ENCODE results near the gene POLR2C. TPM values are rescaled to one million over a fixed set of nuclear protein-coding genes. Genes with fewer than 3 reads are reported as not detected.
"Not testable (repeated sequence)": the region's sequence is repeated elsewhere in the genome, so short reads cannot be mapped to it uniquely, and the experiment has no call there.

Gene POLR2C
- total RNA-seq, 2 donors from 2014 or later = 34.9 to 77.3 TPM

DNA sequence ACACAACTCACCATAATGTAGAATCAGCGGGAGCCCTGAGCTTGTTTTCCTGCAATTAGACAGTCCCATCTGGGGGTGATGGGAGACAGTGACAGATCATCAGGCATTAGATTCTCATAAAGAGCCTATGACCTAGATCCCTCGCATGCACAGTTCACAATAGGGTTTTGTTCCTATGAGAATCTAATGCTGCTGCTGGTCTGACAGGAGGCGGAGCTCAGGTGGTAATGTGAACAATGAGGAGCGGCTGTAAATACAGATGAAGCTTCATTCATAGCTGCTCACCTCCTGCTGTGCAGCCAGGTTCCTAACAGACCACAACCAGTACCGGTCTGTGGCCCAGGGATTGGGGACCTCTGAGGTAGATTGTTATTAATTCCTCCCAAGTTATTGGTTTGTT is 26.8 kb downstream of the POLR2C start:
- WGBS, 2 donors = 88 to 95% methylated on average over 5 of the region's 5 CpGs
- intact Hi-C loops (cut with DNase I) = no loop called here
- Histone ChIP-seq H3K9me3 (no peaks in the 10 kb centered on the region), H3K27me3 (no peaks in the 10 kb centered on the region), H3K4me3 (no peak overlapping the region), H3K36me3 (replicated peaks in 1 of 2; ENCODE audit: insufficient read depth in 1 of 2, low read depth in 2 of 2) (no peaks in the 10 kb centered on the region), H3K4me1 (peaks cover 21% of the 10 kb centered on the region), H3K27ac (no peak overlapping the region)
- DNase-seq (no peak), ATAC-seq (no peak)
- TF ChIP-seq, protein P1, sequence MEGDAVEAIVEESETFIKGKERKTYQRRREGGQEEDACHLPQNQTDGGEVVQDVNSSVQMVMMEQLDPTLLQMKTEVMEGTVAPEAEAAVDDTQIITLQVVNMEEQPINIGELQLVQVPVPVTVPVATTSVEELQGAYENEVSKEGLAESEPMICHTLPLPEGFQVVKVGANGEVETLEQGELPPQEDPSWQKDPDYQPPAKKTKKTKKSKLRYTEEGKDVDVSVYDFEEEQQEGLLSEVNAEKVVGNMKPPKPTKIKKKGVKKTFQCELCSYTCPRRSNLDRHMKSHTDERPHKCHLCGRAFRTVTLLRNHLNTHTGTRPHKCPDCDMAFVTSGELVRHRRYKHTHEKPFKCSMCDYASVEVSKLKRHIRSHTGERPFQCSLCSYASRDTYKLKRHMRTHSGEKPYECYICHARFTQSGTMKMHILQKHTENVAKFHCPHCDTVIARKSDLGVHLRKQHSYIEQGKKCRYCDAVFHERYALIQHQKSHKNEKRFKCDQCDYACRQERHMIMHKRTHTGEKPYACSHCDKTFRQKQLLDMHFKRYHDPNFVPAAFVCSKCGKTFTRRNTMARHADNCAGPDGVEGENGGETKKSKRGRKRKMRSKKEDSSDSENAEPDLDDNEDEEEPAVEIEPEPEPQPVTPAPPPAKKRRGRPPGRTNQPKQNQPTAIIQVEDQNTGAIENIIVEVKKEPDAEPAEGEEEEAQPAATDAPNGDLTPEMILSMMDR (IDR thresholded peaks at IDR 0.05) = no peak
- TF ChIP-seq POLR2A (IDR thresholded peaks at IDR 0.05) = no peak

DNA sequence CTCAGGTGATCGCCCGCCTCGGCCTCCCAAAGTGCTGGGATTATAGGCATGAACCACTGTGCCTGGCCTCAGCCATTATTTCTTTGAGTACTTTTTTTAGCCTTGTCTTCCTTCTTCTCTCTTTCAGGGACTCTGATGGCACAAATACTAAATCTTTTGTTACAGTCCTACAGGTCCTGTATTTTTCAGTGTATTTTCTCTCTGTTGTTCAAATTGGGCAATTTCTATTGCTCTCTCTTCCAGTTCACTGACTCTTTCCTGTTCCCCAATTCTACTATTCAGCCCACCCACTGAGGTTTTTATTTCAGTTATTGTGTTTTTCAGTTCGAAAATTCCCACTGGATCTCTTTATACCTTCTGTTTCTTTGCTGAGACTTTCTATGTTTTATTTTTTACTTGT is 31.3 kb downstream of the POLR2C start:
- Histone ChIP-seq H3K27me3 (no peaks in the 10 kb centered on the region), H3K4me1 (no peaks in the 10 kb centered on the region), H3K27ac (no peak overlapping the region), H3K4me3 (no peak overlapping the region), H3K36me3 (replicated peaks in 1 of 2; ENCODE audit: insufficient read depth in 1 of 2, low read depth in 2 of 2) (no peaks in the 10 kb centered on the region), H3K9me3 (no peaks in the 10 kb centered on the region)
- WGBS, 2 donors = 82 to 87% methylated on average over 4 of the region's 4 CpGs
- DNase-seq = no peak
- intact Hi-C loops (cut with DNase I) = no loop called here
- no peak for ATAC-seq
- TF ChIP-seq, protein P1 (IDR thresholded peaks at IDR 0.05) = no peak

DNA sequence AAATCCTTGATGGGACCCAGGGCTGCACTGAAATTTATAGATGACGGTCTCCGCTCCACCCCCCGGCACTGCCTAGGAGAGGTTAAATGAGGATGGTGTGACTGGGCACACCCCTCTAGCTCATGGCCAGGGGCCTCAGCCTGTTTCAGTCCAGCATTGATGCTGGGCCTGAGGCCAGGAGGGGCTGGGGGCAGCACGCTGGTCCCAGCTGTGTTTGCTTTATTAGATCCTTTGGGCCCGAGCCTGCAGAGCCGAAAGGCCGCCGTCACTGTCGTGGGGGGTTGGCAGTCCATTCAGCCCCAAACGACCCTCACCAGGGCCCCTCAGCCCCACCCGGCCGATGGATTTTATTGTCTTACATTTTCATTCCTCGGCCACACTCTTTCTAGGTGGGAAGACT is 34.6 kb downstream of the POLR2C start:
- no peaks in the 10 kb centered on the region for H3K9me3 ChIP-seq
- WGBS, 2 donors = 67 to 74% methylated on average over 12 to 13 of the region's 13 CpGs
- no peak overlapping the region for H3K4me3 ChIP-seq
- peaks cover 11% of the 10 kb centered on the region for H3K4me1 ChIP-seq
- no peaks in the 10 kb centered on the region for H3K27me3 ChIP-seq
- intact Hi-C loops (cut with DNase I) = no loop called here
- ATAC-seq (no peak), DNase-seq (no peak)
- no peak for TF ChIP-seq POLR2A (IDR thresholded peaks at IDR 0.05)
- TF ChIP-seq, protein P1 (IDR thresholded peaks at IDR 0.05) = no peak
- no peak overlapping the region for H3K27ac ChIP-seq
- H3K36me3 ChIP-seq (replicated peaks in 1 of 2; ENCODE audit: insufficient read depth in 1 of 2, low read depth in 2 of 2) = no peaks in the 10 kb centered on the region

DNA sequence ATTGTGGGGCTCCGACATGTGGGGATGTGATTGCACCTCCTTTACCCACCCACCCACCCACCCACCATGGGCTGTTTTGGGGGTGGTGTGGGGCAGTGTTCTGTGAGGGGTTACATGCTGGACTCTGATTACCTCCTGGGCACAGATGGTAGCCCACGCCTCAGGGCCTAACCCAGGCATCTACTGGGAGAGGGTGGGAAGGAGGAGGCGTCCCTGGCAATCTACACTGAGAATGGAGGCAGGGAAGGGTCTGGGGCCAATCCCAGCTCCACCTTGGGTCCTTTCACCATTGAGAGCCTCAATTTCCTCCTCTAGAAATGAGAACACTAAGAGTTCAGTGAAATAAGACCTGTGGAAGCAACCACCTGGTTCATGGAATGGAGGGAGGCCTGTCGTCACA is 35.6 kb downstream of the POLR2C start:
- Histone ChIP-seq H3K27ac (no peak overlapping the region), H3K36me3 (replicated peaks in 1 of 2; ENCODE audit: insufficient read depth in 1 of 2, low read depth in 2 of 2) (no peaks in the 10 kb centered on the region), H3K4me3 (no peak overlapping the region), H3K27me3 (no peaks in the 10 kb centered on the region), H3K4me1 (peaks cover 11% of the 10 kb centered on the region), H3K9me3 (no peaks in the 10 kb centered on the region)
- 73 to 85% methylated on average over 2 to 4 of the region's 4 CpGs for WGBS, 2 donors
- intact Hi-C loops (cut with DNase I) = no loop called here
- DNase-seq (no peak), ATAC-seq (no peak)
- TF ChIP-seq, protein P1 (IDR thresholded peaks at IDR 0.05) = no peak
- TF ChIP-seq POLR2A (IDR thresholded peaks at IDR 0.05) = no peak

DNA sequence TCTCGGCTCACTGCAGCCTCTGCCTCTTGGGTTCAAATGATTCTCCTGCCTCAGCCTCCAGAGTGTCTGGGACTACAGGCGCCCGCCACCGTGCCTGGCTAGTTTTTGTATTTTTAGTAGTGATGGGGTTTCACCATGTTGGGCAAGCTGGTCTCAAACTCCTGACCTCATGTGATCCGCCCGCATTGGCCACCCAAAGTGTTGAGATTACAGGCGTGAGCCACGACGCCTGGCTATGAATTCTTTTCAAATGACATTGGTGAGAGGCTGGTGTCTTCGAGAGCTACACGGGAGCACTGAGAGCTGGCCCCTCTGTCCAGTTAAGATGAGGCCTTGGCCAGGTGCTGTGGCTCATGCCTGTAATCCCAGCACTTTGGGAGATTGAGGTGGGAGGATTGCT is 37.5 kb downstream of the POLR2C start:
- H3K27me3 ChIP-seq; H3K27ac ChIP-seq; H3K9me3 ChIP-seq; intact Hi-C loops (cut with DNase I); DNase-seq; H3K4me3 ChIP-seq; H3K36me3 ChIP-seq (replicated peaks in 1 of 2; ENCODE audit: insufficient read depth in 1 of 2, low read depth in 2 of 2); ATAC-seq: not testable (repeated sequence)
- WGBS, 2 donors = 86 to 95% methylated on average over 11 of the region's 11 CpGs
- peaks cover 11% of the 10 kb centered on the region for H3K4me1 ChIP-seq

All from body of pancreas (tissue), 4 donors.